HFF-Myc (cell line): ENCODE results near the gene HOOK2.

ENCODE experiments used
- DNase-seq: peaks from one replicate; pipeline ENCODE4 v3.0.0-alpha.2; 2011; ENCODE audit warnings: low read depth; ENCODE audit errors: extremely low read depth
- H3K4me3 ChIP-seq: replicated peaks from 2 replicates; pipeline ENCODE4 v1.5.1; 2011; ENCODE audit warnings: low read depth, mild to moderate bottlenecking, control low read depth, low read length
- CTCF ChIP-seq: IDR thresholded peaks from 2 replicates; pipeline ENCODE4 v1.5.1; 2012; ENCODE audit warnings: mild to moderate bottlenecking, low read depth, low read length, control low read depth; ENCODE audit errors: missing control alignments

Gene HOOK2

GRCh38 chr19:12759686-12760085 is 15.7 kb downstream of the HOOK2 start:
- no peak overlapping the region for H3K4me3 ChIP-seq
- no peak for TF ChIP-seq CTCF
- DNase-seq = no peak

GRCh38 chr19:12757544-12758274 is 17.6 kb downstream of the HOOK2 start:
- peak overlapping the region; percentile 23 for H3K4me3 ChIP-seq
- TF ChIP-seq CTCF = peak; percentile 96
- DNase-seq = no peak

- TF ChIP-seq CTCF = no peak
- no peak for DNase-seq
- H3K4me3 ChIP-seq = no peak overlapping the region
Observed at GRCh38 chr19:12756150-12756883, 19.0 kb downstream of the HOOK2 start.

GRCh38 chr19:12754465-12755196 is 20.7 kb downstream of the HOOK2 start:
- no peak for TF ChIP-seq CTCF
- H3K4me3 ChIP-seq = no peak overlapping the region
- DNase-seq = no peak

- TF ChIP-seq CTCF = no peak
- H3K4me3 ChIP-seq = no peak overlapping the region
- no peak for DNase-seq
Observed at GRCh38 chr19:12752056-12752781, 23.1 kb downstream of the HOOK2 start.

- TF ChIP-seq CTCF = no peak
- DNase-seq = no peak
- no peak within 1 kb of the TSS for H3K4me3 ChIP-seq
Observed at GRCh38 chr19:12751635-12752034, 23.7 kb downstream of the HOOK2 start, which contains the start of gene BEST2. BEST2 (plus strand) TSS chr19:12751791; CDS start chr19:12752593, 802 bp downstream.
